ENCODE measurements around the gene SLC6A14.

The SLC6A14 gene

GRCh38 chrX:116436358-116436816 is at the start of gene SLC6A14:
Gene SLC6A14 (plus strand): TSS chrX:116436606. CDS start chrX:116436710, 104 bp downstream.
- TF ChIP-seq CTCF (conservative IDR thresholded peaks at IDR 0.05) (no peak), ZFX (IDR thresholded peaks at IDR 0.05) (no peak)
- no peak within 1 kb of the TSS for H3K27ac ChIP-seq

- no peak overlapping the region for H3K27ac ChIP-seq
- no peak for TF ChIP-seq CTCF (conservative IDR thresholded peaks at IDR 0.05)
- no peak for TF ChIP-seq ZFX (IDR thresholded peaks at IDR 0.05)
Measured at GRCh38 chrX:116395752-116396151, 40.7 kb upstream of the SLC6A14 start.

GRCh38 chrX:116399681-116400080 is 36.7 kb upstream of the SLC6A14 start:
- TF ChIP-seq CTCF (conservative IDR thresholded peaks at IDR 0.05), result no peak
- TF ChIP-seq ZFX (IDR thresholded peaks at IDR 0.05), result no peak
- no peak overlapping the region for H3K27ac ChIP-seq

- no peak overlapping the region for H3K27ac ChIP-seq
- no peak for TF ChIP-seq ZFX (IDR thresholded peaks at IDR 0.05)
- no peak for TF ChIP-seq CTCF (conservative IDR thresholded peaks at IDR 0.05)
Measured at GRCh38 chrX:116409219-116409618, 27.2 kb upstream of the SLC6A14 start.

GRCh38 chrX:116413273-116413672 is 23.1 kb upstream of the SLC6A14 start:
- no peak overlapping the region for H3K27ac ChIP-seq
- TF ChIP-seq ZFX (IDR thresholded peaks at IDR 0.05) (no peak), CTCF (conservative IDR thresholded peaks at IDR 0.05) (no peak)

GRCh38 chrX:116417214-116417613 is 19.2 kb upstream of the SLC6A14 start:
- TF ChIP-seq ZFX (IDR thresholded peaks at IDR 0.05) (no peak), CTCF (conservative IDR thresholded peaks at IDR 0.05) (no peak)
- no peak overlapping the region for H3K27ac ChIP-seq

- no peak for TF ChIP-seq CTCF (conservative IDR thresholded peaks at IDR 0.05)
- no peak for TF ChIP-seq ZFX (IDR thresholded peaks at IDR 0.05)
- no peak overlapping the region for H3K27ac ChIP-seq
Measured at GRCh38 chrX:116417968-116418367, 18.4 kb upstream of the SLC6A14 start.

All from C4-2B (cell line).